Endothelial cell of hepatic sinusoid (primary cell): Measurements from ENCODE around the gene TCF19.
"Not testable (repeated sequence)": the region's sequence is repeated elsewhere in the genome, so short reads cannot be mapped to it uniquely, and the experiment has no call there.

Experiments
- in situ Hi-C: cut with HindIII; loops from 2 replicates; pipeline ENCODE4 v1.10.0; 2017; ENCODE audit warnings: low sequenced_read_pairs

Gene TCF19

DNA sequence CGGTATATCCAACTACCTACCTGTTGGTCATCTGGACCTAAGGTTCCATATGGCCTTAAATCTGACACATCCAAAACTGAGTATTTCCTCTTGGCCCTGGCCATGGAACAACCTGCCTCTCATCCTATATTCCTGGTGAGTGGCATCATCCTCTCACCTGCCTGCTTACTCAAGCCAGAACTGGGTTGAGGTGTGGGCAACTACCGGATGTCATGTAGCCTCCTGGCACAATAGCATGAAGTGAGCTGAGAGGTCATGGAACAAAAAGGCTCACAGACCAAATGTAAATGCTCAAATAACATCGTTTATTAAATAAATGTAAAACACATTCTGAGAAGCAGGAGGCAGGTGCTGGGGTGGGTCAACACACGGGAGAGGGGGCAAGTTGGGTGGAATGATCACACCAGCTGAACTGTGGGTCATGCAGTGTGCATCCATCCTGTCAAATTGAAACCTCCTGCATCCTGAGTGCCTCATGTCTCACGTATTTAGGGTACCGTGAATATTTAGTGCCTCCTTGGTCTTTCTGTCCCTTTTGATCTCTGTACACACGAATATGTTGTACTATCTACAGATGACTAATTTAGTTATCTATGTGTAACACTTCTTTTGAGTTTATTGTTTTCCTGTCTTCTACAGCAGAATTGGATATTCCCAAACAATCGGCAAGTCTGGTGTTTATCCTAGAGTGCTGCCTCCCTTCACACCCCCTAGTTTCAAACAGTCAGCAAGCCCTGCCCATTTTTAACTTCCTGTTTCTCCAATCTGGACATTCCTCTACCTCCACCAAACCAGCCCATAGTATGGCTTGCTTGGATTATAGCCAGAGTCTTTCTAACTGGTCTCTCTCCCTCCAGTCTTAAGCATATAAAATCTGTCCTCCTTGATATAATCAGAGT lies 20.0 kb downstream of the TCF19 start:
- in situ Hi-C loops, result no loop called here

DNA sequence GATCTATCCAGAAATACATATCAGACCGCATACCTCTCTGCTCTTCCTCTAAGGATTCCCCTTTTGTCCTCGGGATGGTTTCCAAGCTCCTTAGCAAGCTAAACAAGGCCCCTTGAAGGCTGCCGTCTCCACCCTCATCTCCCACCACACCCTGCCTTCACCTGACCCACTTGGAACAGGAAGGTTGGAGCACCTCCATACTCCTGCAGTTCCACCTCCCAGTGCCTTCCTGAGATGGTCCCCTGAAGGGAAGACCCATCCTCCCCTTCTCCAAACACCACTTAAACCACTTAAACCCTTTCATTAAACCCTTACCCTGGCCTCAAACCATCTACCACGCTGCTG lies 20.6 kb downstream of the TCF19 start:
- in situ Hi-C loops, result no loop called here

- in situ Hi-C loops, result loop anchor here (5.0 kb wide), 1 partner anchor 53 kb away; no protein-coding TSS in a partner anchor
Measured at GRCh38 chr6:31179896-31180295, 21.5 kb downstream of the TCF19 start.

DNA sequence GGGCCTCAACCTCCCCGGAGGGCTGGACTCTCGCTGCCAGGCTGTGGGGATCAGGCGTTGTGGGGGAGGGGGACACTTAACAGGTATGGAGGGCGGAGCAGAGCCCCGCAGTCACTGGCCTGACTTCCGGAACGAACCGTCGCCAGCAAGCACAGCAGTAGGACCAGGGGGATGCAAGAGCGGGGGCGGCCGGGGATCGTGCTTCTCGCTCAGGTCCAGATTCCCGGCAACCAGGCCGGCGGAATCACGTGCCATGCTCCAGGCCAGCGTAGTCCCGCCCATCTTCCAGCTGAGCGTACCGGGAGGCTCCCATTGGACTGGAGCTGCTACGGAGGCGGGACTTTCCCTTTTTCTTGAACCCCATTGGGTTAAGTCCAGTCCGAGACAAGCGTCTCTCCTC lies 22.1 kb downstream of the TCF19 start:
- in situ Hi-C loops, result loop anchor here (5.0 kb wide), 1 partner anchor 53 kb away; no protein-coding TSS in a partner anchor

GRCh38 chr6:31183287-31183686 lies 24.9 kb downstream of the TCF19 start:
- in situ Hi-C loops, result loop anchor here (5.0 kb wide), 1 partner anchor 56 kb away; no protein-coding TSS in a partner anchor

- in situ Hi-C loops, result loop anchor here (5.0 kb wide), 1 partner anchor 57 kb away; no protein-coding TSS in a partner anchor
Measured at GRCh38 chr6:31183859-31184258, 25.5 kb downstream of the TCF19 start.

DNA sequence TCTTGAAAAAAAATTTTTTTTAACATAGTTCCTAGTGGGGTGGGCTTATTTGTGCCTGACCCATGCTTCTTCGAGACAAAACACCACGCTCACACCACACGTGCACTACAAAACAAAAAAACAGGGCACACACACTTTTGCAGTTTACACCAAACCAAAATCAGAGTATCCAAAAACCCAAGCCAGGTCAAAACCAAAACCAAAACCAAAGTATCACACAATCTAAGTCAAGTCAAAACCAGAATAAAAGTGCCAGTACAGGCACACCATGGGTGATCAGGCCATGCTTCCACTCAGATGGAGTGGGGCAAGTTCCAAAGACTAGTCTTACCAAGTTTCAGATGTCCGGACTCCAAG lies 27.3 kb downstream of the TCF19 start:
- in situ Hi-C loops, result not testable (repeated sequence)

DNA sequence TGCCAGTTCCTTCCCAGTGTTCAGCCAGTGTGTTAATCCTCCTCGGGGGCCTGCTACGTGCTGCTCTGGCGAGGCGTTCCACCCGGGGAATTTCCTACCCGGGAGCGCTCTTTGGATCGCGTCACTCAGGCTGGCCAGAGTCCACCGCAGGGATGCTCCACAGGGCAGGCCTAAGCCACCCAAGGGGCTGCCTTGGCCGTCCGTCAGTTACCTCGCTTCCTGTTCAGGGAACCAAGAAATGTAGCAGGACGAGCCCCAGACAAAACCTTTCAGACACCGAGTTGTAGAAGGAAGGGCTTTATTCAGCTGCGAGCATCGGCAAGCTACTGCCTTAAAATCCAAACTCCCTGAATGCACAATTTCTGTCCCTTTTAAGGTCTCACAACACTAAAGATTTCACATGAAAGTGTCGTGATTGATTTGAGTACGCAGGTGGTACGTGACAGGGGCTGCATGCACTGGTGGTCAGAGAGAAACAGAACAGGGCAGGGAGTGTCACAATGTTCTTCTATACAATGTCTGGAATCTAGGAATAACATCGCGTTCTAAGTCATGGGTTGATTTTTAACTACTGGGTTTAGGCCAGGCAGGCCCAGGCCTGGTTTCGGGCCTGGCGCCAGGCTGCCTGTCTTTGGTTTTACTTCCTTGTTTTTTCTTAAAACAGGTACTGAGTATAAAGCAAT lies 27.8 kb downstream of the TCF19 start:
- in situ Hi-C loops, result no loop called here

DNA sequence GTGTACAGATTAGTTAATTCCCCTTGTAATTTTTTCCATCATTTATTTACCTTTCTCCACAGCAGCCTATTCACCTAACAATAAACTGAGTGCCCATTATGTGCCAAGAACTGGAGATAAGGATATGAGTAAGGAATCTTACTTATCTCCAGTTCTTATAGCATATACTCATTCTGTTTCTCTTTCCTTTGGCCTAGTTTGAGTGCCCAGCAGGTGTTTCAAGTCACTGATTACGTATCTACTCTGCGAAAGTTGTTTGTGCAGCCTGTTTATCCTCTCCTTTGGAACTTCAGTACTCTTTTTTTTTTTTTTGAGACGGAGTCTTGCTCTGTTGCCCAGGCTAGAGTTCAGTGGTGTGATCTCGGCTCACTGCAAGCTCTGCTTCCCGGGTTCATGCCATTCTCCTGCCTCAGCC lies 29.4 kb downstream of the TCF19 start:
- in situ Hi-C loops, result no loop called here

DNA sequence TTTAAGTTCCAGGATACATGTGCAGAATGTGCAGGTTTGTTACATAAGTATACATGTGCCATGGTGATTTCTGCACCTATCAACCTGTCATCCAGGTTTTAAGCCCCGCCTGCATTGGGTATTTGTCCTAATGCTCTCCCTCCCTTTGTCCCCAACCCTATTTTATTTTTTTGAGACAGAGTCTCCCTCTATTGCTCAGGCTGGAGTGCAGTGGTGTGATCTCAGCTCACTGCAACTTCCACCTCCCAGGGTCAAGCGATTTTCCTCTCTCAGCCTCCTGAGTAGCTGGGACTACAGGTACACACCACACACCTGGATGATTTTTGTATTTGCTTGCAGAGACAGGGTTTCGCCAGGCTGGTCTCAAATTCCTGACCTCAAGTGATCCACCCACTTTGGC lies 30.8 kb downstream of the TCF19 start:
- in situ Hi-C loops, result not testable (repeated sequence)

DNA sequence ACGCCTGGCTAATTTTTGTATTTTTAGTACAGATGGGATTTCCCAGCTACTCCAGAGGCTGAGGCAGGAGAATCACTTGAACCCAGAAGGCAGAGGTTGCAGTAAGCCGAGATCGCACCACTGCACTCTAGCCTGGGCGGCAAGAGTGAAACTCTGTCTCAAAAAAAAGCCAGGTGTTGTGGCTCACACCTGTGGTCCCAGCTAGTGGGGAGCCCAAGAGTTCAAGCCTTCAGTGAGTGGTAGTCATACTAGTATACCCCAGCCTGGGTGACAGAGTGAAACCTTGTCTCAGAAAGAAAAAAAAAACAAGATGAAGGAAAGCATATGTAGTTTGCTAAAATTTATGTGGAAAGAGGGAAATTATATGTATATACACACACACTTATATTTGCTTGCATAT lies 32.1 kb downstream of the TCF19 start:
- in situ Hi-C loops, result no loop called here

DNA sequence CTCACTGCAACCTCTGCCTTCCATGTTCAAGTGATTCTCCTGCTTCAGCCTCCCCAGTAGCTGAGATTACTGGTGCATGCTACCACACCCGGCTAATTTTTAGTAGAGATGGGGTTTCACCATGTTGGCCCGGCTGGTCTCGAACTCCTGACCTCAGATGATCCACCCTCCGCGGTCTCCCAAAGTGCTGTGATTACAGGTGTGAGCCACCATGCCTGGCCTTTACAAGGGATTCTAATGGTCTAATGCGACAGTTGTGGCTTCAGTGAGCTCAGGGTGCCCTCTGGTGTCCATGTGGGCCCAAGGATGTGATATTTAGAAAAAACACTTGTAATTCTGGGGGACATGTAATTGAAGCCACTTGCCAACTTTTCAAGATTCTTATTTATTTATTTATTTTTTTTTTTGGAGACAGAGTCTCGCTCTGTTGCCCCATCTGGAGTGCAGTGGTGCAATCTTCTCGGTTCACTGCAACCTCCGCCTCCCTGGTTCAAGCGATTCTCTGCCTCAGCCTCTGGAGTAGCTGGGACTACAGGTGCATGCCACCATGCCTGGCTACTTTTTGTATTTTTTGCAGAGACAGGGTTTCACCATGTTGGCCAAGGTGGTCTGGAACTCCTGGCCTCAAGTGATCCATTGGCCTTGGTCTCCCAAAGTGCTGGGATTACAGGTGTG lies 34.2 kb downstream of the TCF19 start:
- in situ Hi-C loops, result not testable (repeated sequence)

DNA sequence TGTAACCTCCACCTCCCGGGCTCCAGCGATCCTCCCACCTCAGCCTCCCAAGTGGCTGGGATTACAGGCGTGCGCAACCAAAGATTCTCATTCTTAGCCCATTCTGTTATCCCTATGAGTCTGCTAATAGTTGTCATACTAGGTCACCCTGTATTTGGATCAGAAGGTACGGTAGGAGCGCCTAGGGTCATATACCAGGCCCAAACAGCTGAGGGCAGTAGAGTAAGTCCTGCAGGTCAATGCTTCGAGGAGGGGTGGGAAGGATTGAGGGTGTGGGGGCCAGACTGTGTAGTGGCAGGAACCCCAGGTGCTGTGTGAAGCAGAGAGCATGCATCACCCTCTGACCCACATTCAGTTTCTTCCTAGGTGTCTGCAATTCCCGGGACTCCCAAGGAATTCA lies 34.8 kb downstream of the TCF19 start:
- in situ Hi-C loops, result no loop called here

GRCh38 chr6:31194061-31194834 lies 35.9 kb downstream of the TCF19 start:
- in situ Hi-C loops, result no loop called here

- in situ Hi-C loops, result not testable (repeated sequence)
Measured at GRCh38 chr6:31195308-31195979, 37.1 kb downstream of the TCF19 start.

DNA sequence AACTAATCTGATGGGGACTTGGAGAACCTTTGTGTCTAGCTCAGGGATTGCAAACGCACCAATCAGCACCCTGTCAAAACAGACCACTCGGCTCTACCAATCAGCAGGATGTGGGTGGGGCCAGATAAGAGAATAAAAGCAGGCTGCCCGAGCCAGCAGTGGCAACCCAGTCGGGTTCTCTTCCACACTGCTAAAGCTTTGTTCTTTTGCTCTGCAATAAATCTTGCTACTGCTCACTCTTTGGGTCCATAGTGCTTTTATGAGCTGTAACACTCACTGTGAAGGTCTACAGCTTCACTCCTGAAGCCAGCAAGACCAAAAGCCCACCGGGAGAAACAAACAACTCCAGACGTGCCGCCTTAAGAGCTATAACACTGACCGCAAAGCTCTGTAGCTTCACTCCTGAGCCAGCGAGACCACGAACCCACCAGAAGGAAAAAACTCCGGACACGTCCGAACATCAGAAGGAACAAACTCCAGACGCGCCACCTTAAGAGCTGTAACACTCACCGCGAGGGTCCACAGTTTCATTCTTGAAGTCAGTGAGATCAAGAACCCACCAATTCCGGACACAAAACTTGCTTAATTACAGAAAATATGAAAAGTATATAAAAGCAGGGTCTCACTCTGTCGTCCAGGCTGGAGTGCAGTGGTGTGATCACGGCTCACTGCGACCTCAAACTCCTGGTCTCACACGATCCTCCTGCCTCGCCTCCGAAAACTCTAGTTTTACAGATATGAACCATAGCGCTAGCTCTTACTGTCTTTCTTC lies 38.0 kb downstream of the TCF19 start:
- in situ Hi-C loops, result not testable (repeated sequence)

DNA sequence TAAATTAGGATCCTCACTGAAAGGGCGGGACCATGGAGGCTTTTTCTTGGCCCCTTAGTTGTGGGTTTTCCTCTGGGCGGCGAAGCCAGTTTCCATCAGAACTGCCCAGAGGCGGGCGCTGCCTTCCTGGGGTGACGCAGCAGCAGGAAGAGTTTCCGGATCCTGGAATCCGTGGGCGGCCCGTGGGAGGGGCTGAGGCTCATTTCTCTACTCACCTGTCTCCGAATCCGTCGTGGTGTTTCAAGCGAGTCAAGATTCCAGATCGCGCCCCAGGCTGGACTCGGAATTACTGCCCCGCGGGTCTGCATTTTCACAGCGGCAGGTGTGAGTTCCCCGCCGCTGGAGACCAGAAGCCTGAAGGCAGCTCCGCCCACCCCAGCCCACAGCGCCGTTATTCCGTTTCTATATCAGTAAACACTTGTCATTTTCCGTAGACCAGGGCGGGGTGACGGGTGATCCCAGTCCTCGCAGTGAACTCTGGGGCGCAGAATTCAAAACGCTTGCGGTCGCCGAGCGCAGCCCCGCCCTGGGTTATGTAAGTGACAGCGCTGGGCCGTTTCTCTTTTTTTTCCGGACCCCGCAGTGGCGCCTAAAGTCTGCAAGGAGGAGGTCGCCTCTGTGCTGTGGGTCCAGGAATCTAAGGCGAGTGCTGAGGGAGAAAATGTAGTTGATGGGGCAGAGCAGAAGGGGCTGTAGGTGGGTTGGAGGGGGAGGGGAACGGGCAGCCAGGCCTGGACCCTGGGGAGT lies 39.3 kb downstream of the TCF19 start:
- in situ Hi-C loops, result no loop called here

DNA sequence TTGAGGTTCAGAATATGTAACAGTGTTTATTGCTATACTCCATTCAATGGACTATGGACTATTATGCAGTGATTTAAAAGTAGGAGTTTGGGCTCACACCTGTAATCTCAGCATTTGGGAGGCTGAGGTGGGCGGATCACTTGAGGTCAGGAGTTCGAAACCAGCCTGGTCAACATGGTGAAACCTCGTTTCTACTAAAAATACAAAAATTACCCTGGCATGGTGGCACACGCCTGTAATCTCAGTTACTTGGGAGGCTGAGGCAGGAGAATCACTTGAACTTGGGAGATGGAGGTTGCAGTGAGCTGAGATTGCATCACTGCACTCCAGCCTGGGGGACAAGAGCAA lies 40.7 kb downstream of the TCF19 start:
- in situ Hi-C loops, result not testable (repeated sequence)
